Fibroblast of gingiva (primary cell): ENCODE measurements around the gene KCNMA1.

Source experiments
- DNase-seq: peaks from one replicate; pipeline ENCODE4 v3.0.0-alpha.2; 2011; ENCODE audit warnings: low read depth

KCNMA1 gene

DNA sequence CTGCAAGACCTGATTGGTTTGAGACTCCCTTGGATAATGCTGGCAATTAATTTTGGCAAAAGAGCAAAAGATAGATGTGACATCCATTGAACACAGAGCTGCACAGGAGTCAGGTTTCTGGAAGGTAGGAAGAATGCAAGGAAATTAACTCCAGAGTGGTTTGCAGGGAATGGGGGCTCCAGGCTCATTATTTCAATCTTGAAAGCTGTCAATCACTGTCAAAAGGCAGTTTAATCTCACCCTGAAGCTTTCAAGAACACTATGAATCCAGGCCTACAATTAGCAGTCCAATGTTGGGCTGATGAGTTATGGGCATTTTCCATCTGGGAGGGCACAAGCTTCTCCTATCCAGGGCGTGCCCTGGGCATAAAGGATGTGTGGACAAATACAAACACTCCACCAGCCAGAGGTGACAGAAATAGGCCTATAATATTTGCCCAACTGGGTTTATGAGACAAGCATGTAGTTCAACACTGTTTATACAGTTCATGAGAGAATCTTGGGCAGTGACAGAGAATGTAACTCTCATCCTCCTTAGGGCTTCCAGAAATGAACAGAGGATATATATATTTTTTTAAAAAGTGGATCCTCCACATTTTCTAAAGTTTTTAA, 80.5 kb downstream of the KCNMA1 start:
- DNase-seq, result no peak

DNA sequence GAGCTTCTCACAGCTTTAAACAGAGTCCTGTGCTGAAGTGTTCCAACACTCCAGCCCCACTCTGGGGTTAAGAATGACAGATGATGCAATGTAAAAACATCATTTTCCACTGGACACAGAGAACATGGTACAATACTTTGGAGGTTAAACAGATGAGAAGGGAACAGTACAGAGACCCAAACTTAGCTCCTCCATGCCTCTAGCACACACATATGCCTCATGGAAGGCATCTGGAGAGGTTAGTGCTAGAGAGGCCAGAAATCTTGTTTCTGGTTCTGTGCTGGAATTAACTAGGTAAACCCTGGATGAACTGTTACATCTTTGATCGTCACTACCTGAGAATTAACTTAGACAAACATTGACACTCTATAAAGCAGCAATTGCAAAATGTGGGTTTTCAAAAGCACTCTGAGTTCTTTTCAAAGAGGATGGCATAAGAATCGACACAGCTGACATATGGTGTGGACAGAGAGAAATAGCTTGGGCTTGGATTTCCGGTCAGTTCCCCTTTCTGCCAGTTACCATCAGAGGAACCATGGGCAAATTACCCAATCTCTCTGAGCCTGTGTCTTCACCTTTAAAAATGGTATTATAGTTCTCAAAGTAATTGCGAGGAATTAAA, 81.9 kb downstream of the KCNMA1 start:
- peak; percentile 56 for DNase-seq

DNA sequence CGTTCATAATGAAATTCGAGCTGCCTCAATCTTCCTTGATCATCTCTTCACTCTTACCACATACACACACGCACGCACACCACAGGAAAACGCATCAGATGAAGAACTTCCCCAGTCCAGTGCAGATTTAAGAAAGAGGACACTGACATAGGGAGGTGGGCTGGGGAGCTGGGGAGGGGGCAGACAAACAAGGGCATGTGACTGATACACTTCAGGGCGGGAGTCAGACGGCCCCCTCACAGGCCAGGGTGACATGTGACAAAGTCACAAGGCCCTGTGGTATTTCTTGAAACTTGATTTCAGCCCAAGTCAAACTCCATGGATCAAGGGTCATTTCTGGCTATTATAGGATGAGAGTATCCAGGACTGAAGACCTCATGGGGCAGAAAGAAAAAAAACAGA, 82.6 kb downstream of the KCNMA1 start:
- DNase-seq, result no peak

DNA sequence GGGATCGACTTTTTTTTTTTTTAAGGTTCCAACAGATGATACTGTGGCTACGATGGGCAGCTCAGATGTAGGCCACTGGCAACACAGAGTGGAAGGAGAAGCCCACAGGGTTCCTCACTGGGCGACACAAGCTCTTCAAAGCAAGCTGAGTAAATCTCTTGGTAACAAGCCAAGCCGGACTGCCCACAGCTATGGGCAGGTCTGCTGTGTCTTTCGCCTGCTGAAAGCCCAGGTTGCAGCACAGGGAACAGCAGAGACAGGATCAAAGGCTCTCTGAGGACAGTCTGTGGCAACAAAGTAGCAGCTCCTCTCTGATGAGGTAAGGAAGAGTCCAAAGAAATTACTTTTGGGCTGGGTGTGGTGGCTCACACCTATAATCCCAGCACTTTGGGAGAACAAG, 83.6 kb downstream of the KCNMA1 start:
- no peak for DNase-seq

DNA sequence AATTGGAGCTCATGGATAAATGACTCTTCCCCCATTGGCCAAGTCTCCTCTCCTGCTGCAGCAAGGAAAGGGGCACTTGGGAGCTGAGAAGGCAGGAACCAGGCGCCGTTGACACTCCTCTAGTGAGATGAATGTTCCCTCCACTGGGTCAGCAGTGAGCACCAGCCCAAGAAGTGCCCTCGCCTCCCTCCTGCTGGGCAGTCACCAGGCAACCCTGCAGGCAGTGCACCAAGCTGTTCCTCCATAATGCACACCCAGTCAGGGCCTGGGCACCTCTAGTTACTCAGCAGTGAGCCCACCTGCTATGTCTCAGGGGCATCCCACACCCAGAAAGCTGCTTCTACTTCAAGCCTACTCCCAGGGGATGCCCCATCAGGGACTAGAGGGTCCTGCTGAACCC, 84.3 kb downstream of the KCNMA1 start:
- DNase-seq, result no peak

DNA sequence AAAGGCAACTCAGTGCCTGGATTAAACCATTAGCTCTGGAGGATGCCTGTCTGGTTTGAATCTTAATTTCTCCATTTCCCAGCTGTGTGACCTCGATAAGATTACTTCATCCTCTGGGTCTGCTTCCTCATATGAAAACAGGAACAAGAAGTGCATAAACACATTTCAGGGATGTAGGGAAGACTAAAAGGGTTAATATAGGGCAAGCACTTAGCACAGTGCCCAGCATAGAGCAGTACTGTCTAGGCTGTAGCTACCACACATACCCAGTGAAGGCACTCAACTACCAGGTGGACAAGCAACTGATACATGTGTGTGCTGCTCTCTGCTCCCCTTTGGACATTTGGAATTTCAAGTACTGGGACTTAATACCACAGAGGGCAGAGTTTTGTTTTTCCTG, 85.4 kb downstream of the KCNMA1 start:
- no peak for DNase-seq

DNA sequence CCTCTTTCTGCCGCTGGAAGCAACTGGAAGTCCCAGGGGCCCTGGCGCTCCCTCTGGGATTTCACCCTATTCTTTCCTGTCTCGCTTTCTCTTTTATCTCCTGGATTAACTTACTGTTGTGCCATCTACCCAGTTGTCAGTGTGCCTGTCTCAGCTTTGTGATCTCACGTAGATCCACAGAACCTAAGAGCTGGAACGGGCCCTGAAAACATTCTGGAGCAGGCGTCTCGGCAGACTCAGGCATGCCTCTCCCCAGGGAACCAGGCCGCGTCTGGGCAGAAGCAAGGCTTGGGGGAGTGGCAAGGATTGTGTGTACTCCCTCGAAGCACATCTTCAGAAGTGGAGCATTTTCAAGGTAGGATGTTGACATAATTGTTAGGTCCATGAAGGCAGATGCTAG, 87.2 kb downstream of the KCNMA1 start:
- DNase-seq, result no peak

DNA sequence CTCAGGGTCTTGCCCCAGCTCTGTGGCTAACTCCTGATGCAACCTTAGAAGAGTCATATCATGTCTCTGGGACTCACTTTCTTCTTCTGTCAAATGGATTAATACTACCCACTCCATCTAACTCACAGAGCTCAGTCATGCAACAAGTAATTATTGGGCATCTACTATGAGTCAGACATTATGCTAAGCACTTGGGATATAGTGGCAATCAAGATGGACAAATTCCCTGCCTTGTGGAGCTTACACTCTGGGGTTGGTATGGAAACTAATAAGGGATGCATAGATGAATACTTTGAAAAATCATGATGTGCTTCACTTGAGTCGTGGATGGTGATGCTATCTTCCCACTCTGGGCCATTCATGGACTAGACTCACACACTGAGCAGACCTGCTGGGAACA, 88.9 kb downstream of the KCNMA1 start:
- no peak for DNase-seq

DNA sequence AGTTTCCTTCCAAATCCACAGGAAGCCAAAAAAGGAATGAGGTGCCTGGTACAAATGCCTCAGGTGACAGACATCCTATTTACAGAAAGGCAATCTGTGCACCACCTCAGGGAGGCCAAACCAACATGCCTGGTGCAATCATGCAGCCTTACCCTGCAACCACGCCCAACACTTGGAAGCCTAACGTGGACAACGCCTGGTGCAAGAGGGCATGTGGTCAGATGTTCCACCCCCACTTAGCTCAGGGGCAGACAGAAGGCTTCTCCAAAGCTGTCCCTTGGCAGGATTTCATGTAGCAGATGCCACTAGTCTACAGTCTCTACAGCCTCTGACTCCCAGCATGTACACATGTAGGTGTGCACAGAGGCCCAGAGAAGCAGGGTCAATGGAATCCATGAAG, 89.5 kb downstream of the KCNMA1 start:
- DNase-seq, result peak; percentile 24

DNA sequence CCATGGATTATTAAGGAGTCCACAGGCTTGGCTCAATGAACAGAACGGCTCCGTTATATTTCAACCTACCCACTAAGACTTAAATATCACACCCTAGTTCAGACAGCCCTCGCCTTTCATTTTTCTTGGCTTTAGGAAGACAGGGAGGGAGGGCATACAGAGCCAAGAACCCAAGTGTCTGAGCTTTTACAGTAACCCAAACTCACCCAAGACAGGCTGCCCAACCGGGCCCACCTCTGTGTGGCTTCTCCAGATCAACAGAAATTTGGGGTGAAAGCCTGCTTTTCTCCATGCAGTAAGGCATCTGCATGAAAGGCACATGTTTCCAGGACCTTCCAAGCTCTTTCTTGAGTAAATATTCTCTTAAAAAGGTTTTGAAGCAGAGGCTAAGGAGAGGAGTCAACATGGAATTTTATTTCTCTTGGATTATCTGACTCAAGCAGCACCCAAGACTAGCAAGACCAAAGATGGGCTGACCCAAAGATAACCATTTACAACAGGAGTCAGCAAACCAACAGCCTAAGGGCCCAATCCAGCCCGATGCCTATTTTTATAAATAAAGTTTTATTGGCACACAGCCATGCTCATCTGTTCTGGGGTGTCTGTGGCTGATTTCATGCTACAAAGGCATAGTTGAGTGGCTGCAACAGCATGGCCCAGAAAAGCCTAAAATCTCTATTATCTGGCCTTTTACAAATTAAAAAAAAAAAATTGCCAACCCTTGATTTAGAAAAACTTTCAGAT, 90.1 kb downstream of the KCNMA1 start:
- no peak for DNase-seq

DNA sequence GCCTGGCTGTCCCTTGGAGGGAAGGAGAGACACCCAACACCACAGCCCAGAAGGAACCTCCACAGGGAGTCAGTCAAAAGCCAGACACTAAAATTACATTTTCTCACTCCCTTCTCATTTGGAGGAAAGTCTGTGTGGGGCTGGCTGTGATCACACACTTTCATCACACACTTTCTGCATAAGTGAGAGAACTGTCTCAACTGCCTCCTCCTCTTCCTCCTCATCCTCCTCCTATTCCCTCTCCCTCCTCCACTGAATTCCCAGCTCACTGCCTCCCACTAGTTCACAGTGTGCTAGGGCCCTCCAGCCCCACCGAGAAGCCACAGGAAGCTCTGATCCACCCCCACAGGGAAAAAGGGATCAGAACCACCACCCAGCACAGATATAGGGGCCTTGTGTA, 91.6 kb downstream of the KCNMA1 start:
- no peak for DNase-seq

DNA sequence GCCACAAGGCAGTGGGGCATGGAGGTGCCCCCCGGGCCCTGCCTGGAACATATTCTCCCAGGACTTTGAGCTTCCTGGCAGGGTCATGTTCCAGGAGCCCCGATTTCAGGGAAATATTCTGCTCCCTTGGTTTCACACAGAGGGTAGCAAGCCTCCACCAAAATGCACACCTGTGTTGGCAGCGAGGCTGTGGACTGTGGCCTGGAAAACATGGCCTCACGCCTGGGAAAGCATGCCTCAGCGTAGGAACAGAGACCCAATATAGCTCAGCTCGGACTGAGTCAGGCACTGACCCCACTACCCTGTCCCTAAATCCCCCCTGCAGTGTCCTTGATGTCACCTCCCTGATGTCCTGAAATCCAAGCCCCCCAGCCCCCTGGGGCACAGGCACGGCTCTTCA, 92.0 kb downstream of the KCNMA1 start:
- no peak for DNase-seq

DNA sequence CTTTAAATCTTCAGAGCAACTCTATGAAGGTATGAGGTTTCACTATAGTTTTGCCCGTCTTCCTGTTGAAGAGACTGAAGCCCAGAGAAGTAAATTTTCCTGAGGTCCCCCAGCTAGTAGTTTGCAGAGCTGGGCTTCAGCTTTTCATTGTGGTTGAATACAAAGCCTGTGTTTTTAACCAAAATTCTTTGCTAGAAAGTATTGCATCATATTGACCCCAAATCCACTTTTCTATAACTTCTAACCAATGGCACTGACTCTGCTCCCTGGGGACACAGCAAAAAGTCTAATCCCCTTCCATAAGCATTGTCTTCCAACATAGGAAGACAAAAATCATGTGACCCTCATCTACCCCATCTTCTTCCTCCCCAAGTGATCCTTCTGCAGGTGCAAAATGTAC, 93.0 kb downstream of the KCNMA1 start:
- no peak for DNase-seq

DNA sequence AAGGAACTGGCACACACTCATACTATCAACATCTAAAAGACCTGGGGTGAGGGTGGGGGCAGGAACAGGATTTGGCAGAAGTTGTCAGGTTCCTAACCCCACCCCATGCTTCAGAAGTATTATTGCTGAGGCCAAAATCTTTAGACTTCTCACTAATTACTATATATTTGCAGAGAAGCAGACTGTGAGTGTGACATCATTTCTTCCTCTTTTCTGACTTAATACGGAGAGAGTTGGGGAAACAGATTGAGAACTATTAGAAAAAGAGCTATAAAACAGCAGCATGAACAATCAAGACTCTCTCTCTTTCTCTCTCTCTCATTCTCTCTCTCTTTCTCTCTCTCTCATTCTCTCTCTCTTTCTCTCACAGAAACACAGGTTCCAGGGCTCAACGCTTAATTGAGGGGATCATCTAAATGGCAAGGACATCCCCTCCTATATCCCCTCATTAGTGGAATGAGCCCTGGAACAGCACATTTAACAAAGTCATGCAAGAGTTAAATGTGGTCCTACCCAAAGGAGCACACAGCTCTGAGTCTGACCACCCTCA, 94.8 kb downstream of the KCNMA1 start:
- no peak for DNase-seq

DNA sequence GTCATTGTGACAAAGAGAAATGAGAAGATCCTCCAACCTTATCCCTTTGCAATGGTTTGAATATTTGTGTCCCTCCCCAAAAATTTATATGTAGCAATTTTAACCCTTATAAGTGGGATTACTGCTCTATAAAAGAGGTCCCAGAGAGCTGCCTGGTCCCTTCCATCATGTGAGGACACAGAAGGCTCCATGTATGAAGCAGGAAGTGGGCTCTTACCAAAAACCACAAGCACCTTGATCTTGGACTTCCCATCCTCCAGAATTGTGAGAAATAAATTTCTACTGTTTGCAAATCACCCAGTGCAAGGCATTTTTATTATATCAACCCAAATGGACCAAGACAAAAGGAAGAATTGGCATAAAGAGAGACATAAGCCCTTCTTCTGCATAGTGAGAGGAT, 95.7 kb downstream of the KCNMA1 start:
- DNase-seq, result no peak

DNA sequence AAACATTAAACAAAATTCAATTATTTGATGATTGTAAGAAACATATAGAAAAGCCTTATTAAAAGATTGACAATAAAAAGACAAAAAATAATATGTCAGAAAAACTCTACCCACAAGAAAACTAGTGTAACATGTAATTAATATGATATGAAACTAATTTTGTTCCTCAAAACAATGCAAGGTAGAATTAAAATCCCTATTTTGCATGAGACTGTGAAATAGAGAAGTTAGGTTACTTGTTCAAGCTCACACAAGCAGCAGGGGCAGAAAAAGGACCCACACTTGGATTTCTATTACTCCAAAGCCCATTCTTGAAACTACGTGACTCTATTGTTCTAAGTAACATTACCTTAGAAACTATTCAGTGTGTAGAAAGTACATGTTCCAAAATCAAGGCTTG, 96.4 kb downstream of the KCNMA1 start:
- DNase-seq, result no peak

DNA sequence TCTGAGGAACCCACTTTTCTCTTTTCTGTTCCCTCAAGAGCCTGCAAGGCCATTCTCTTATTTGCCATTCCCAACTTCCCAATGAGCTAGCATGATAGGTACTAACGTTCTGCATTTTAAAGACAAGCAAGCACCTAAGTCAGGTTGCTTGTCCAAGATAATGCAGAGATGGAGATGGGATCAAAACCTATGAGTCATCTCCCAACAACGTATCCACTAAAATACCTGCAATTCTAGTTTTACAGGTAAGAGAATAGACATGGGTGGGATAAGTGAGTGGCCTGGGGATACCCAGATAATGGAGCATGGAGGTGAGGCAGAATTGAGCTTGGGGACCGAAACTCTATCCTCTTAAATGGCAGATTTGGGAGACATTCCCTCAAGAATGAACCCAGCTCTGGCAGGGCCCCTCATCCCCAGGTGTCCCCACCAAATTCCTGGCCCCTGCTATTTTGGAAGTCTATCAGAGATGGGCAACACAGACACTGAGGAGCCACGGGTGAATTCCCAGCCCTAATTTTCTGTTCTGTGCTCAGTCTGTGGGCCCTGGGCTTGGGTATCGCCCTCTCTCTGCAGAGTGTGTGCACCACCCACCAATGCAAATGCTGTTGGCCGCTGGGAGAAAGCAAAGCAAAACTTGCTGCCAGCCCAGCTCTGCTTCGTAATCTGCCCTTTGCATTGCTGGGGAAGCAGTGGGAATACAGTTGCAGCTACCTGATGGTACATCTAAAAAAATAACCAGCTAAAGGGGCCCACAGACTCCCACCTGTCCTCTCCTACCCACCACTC, 98.3 kb downstream of the KCNMA1 start:
- DNase-seq, result no peak

DNA sequence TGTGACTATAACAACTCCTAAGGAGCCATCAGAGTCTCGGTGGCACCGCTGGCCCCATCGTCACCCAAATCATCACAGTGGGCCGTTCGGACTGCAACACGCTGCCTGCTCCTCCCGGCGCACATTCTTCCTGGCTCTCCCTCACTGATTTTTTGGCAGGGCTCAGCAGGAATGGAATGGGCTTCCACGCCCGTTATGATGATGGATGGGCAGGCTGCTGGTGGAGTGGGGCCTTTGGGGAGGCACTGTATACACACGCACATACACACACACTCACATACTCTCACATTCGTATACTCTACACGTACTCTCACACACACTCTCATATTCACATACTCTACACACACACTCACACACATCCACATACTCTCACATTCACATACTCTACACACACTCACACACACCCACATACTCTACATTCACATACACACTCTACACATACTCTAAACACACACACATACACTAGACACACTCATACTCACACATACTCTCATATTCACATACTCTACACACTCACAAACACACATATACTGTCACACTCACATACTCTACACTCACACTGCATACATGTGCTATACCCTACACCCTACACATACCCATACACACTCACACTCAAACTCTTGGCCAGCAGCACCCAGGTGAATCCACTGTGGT, 99.8 kb downstream of the KCNMA1 start:
- DNase-seq, result no peak

DNA sequence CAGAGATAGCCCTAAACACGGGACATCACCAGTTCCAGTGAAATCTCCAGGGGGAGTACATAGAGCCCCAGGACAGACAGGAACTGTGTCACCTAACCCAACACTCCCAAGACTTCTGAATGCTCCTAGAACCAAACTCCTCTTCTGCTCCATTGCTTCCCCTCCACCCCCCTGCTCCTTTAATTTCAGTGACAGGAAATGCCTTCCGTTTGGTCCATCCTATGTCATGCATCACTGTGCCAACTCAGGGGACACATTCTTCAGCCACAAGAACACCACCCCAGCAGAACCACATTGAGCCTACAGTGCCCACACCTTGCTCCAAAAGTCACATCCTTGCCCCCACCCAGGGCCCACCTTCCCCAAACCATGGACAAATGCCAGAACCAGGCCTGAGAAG, 100.5 kb downstream of the KCNMA1 start:
- no peak for DNase-seq

DNA sequence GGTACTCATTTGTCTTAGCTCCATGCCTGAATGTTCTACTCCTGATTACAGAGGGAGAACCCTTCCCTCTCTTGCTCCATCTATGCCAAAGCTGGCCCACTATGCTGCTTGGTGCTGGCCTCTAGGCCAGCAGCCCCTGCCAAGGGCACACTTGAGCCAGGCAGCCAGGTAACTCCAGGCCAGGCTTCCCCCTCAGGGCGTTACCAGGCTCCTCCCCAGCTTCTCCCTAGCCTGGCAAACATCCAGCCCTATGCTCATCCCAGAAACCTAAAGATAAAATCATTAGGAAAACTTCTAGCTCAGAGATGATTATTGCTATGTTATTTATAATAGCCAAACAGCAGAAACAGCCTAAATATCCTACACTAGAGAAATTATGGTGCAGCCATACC, 103.7 kb downstream of the KCNMA1 start:
- DNase-seq, result no peak

DNA sequence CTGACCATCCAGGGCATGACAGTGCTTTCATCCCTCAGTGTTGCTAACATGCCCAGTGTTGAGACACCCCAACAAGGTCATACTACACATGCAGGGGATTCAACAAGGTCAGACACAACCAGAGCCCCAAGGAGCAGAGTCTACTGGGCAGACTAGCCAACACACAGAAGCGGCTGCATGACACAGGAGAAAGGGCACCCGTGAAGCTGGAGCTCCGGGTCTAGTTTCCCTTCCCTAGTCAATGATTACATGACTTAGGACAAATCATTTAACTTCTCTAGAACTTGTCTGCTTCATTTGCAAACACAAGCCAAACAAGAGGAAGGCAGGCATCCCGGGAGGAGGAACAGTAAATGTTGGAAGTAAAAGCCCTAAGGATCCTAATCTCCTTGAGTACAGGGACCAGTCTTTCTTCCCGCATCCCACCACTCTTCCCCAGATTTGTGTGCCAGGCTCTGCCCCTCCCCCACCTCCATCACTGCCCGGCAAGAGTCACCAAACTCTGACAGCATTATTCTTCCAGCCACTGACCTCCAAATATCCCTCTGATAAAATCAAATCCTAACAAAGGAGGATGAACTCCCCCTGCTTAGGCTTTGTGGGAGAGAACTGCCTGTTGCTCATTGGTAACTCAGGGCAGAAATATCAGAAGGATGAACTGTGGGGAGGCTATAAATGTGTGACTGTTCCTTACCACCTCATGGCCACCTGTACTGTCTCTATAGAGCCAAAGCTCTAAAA, 104.3 kb downstream of the KCNMA1 start:
- DNase-seq, result no peak
